Ammon's horn (tissue), 1 donor: ENCODE data around the gene ELOVL6.
"Not testable (repeated sequence)": the region's sequence is repeated elsewhere in the genome, so short reads cannot be mapped to it uniquely, and the experiment has no call there.

ENCODE experiments used
- DNase-seq: peaks from one replicate; pipeline ENCODE4 v3.0.0-alpha.2; 2016; ENCODE audit warnings: low spot score

The ELOVL6 gene

DNA sequence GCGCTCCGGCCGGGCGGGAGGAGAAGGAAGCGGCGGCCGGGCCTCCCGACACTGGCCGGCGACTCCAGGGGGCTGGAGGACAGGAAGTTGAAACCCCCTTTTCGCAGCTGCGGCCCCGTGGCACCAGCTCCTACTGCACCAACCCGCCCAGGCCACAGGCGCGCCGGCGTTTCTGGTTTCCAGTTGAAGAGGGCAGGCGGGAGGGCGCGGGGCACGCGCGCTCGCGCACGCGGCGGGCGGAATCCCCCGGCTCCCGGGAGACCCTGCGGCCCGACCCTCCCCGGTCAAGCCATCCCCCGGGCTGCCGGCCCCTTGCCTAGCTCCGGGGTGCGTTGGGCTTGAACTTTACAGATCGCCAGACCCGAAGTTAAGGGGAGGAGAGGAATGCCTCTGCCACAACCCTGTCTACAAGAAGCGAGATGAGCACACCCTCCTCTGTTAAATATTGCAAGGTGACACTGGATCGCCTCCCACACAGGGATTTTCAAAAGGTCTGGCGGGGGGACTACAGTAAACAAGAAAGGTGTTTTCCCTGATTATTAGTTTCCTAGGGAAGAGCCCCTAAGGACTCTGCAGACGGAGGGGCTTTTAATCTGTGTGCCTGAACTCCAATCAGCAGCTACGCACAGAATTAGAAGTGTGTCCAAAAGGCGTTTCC is 1.4 kb downstream of the ELOVL6 start:
- peak; percentile 41 for DNase-seq

- DNase-seq = peak; percentile 51
Observed at GRCh38 chr4:110196206-110196870, 2.1 kb downstream of the ELOVL6 start.

- no peak for DNase-seq
Observed at GRCh38 chr4:110195561-110196205, 2.7 kb downstream of the ELOVL6 start.

DNA sequence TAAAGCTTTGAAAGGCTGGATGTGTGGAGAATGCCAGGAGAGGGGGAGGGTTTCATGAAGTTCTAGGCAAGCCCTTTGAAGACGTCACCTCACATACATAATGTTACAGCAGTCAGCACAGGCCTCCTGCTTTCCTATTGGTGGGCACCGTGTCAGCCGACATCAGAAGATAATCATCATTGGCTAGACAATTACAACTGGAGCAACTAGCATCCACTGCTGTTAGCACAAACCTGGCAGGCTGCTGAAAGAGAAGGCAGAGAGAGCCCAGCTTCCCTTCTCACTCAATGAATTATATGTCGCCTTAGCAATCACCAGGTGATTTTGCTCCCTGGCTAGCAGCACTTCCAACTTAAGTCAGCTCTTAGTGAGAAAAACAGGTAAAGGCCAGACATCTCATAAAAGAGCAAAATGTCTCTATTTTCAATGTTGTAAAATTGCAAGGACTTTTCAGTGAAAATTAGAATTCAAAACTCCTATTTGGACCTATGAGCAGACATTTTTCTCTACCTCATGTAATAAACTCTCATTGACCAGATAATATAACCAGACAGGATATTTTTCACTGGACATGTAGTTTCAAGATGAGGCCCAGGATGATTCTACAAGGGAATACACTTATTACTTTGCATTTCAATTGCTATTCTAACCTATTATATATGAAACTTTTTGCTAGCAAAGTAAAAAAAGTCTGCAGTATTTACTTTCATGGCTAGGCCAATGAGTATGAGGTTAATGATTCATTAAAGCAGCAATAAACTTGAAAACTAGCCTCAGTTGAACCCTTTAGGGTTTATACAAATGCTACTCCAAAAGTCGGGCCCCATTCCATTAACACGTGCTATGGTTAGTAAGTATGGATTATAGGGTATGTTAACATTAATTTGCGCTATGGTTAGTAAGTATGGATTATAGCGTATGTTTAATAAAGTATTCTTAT is 4.3 kb downstream of the ELOVL6 start:
- peak; percentile 97 for DNase-seq

GRCh38 chr4:110193287-110193686 is 5.1 kb downstream of the ELOVL6 start:
- not testable (repeated sequence) for DNase-seq

DNA sequence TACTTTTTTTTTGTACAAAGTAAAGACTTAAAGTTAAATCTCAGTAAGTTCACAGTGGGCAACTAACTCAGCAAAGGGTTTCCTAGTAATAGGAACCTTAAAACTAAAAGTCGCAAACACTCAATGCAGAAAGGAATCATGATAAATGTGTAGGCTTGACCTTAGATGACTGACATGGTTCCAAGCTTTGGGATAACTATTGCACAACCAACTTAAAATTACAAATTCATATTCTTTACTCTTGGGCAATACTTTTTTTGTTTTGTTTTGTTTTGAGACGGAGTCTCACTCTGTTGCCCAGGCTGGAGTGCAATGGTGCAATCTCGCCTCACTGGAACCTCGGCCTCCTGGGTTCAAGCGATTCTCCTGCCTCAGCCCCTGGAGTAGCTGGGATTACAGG is 8.2 kb downstream of the ELOVL6 start:
- no peak for DNase-seq

DNA sequence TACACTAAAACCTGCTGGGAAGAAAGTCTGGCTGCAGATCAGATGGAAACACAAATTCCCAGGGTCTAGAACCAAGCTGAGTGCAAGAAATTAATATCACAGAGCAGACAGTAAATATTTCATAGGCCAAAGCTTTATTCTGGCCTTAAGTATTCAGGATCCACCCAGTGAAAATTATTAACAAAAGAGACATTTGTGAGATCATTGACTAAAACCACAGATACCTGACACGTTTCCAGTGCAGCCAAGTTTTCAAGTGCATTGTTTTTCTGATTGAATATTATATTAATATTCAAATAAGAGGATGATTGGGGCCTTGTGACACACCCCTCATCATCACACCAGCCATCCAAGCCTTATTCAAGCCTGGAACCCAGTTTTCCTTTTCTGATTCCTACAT is 10.3 kb downstream of the ELOVL6 start:
- DNase-seq = no peak

- DNase-seq = no peak
Observed at GRCh38 chr4:110184791-110185155, 13.6 kb downstream of the ELOVL6 start.

GRCh38 chr4:110184140-110184790 is 14.2 kb downstream of the ELOVL6 start:
- no peak for DNase-seq

- no peak for DNase-seq
Observed at GRCh38 chr4:110183643-110184042, 14.8 kb downstream of the ELOVL6 start.

GRCh38 chr4:110183058-110183457 is 15.4 kb downstream of the ELOVL6 start:
- DNase-seq = no peak

- no peak for DNase-seq
Observed at GRCh38 chr4:110181890-110182289, 16.5 kb downstream of the ELOVL6 start.

DNA sequence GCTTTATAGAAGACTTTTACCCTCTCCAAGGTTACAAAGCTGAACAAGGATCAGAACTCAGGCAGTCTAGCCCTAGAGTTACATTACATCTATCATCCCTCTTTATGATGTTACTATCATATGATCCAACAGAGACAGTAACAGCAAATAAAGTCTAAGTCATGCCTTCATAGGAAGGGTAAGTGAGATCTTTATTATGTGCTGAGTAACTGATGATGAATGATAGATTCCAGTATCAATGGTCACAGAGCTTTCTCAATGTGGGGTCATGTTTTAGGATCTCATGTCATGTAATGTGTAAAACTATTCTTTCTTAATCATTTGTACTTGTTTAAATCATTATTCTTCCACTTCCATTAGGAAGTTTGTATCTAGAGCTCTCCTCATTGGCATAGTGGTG is 22.8 kb downstream of the ELOVL6 start:
- no peak for DNase-seq

DNA sequence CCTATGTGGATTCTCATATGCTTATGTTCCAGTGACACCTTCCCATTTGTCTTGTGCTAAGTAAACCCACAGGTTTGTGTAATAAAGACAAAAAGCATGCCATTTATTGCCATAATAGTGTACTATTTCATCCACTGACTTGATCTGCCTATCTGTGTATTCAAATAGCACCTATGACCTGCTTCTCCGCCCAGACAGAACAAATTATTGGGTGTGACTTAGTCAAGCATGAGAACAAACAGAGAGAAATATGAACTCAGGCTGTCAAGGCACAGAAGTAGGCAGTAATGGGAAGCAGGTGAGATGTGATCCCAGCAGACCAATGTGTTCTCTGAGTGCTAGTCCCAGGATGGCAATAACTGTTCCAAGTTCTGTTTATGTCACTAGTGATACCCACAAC is 25.4 kb downstream of the ELOVL6 start:
- no peak for DNase-seq

- no peak for DNase-seq
Observed at GRCh38 chr4:110171971-110172370, 26.4 kb downstream of the ELOVL6 start.

- DNase-seq = no peak
Observed at GRCh38 chr4:110170861-110171260, 27.6 kb downstream of the ELOVL6 start.

GRCh38 chr4:110165382-110166286 is 32.8 kb downstream of the ELOVL6 start:
- no peak for DNase-seq

DNA sequence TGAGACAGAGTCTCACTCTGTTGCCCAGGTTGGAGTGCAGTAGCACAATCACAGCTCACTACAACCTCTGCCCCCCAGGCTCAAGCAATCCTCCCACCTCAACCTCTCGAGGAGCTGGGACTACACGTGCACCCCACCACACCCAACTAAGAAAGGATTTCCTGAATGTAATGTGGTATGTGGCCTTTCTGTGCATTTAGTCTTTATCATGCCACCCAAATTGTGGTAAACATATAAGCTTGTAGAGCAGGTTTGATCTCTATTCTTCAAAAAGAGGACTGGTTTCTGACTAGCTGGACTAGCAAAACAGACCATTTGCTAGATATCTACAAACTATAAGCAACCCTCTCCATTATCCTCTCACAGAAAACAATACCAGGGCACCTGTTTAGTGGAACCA is 33.6 kb downstream of the ELOVL6 start:
- no peak for DNase-seq

DNA sequence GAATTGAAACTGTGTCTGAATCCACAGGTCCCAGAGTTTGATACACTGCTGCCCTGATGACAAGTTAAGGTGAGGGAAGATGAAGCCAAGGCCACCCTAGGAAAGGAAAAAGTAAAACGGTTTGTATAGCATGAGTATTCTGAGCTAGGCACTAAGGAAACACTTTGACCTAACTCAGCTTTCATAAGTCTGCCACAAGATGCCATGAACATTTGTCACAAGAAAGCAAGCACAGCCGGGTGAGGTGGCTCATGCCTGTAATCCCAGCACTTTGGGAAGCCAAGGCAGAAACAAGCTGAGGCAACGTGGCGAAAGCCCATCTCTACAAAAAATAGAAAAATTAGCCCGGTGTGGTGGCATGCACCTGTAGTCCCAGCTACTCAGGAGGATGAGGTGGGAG is 34.2 kb downstream of the ELOVL6 start:
- DNase-seq = no peak

DNA sequence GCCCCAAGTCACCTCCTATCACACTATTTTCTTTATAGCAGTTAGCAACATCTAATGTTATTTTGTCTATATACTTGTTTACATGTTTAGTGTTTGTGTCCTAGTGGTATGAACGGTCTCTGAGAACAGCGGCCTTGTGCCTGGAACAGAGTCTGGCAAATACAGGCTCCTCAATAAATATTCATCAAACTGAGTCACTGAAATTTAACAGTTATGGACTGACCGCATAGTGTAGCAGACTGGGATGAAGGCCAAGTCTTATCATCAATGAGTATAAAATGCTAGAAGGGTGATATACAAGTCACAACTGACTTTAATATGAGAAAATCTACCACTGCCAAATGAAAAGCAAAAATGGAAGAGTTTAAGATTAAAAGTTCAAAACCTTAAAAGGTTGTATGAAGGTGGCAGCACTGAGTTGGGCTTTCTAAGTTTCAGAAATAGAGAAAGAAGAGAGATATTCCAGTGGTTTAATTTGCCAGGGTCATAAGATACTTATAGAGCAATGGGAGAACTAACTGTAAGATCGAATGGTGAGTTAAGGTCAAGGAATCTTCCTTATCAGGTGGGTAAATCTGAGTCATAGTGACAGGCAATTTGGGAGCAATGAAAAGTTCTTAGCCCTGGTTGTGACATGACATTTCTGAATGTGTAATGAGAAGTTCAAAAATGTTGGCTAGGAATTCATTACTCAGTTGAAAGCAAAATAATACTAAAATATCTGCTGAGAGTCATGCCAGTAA is 34.9 kb downstream of the ELOVL6 start:
- no peak for DNase-seq
